A549 (cell line): ENCODE data around the gene PACS1. TPM values are rescaled to one million over a fixed set of nuclear protein-coding genes. Genes with fewer than 3 reads are reported as not detected.
A peak's percentile ranks its signal among the peaks of the same experiment; 100 is the strongest.

ENCODE experiments used
- ATAC-seq, 2 experiments: fragments of 200-7000 bp in 1 of 2; fragments of >200 bp in 1 of 2; cut with Nextera tagmentation in 1 of 2; cut with Tn5 transposase in 1 of 2; 3 replicates each; pipeline versions ENCODE4 v1.8.0 to v1.9.1; 2018 to 2020; ENCODE audit warnings: mild to moderate bottlenecking in 1 of 2, moderate library complexity in 1 of 2
- CTCF ChIA-PET: fragments of 300-600 bp; sonication (Branson Sonifier 250); formaldehyde crosslinking; extraction: SDS; loops from one replicate; lab custom pipeline; 2021; ENCODE audit warnings: antibody characterized with exemption, inconsistent platforms; lab: Yijun Ruan, JAX
- POLR2A ChIA-PET: fragments of 350-600 bp; formaldehyde crosslinking; extraction: SDS; loops from one replicate; lab custom pipeline; 2021; ENCODE audit warnings: antibody characterized with exemption, inconsistent platforms; lab: Yijun Ruan, JAX
- DNase-seq, 2 experiments: peaks; one replicate each; pipeline versions ENCODE4 v3.0.0 to v3.0.0-alpha.2; 2011 to 2016; ENCODE audit warnings: low read depth in 1 of 2, low spot score in 1 of 2
- FAIRE-seq: peaks from 2 replicates; lab custom pipeline; 2011; peaks lifted over from hg19 to GRCh38; lab: Jason Lieb, UNC
- H3K27ac ChIP-seq, 2 experiments: fragments of >200 bp; sonication (Bioruptor Twin); formaldehyde crosslinking; 3 replicates each; pipeline ENCODE4 v1.5.1; 2016 to 2017
- H3K4me1 ChIP-seq: fragments of >200 bp; sonication (Bioruptor Twin); formaldehyde crosslinking; 3 replicates; pipeline ENCODE4 v1.6.1; 2016
- H3K4me2 ChIP-seq: fragments of >200 bp; sonication (Bioruptor Twin); formaldehyde crosslinking; 3 replicates; pipeline ENCODE4 v1.6.1; 2016
- H3K4me3 ChIP-seq: fragments of >200 bp; sonication (Bioruptor Twin); formaldehyde crosslinking; 3 replicates; pipeline ENCODE4 v1.5.1; 2016
- H3K9me3 ChIP-seq: fragments of >200 bp; sonication (Bioruptor Twin); formaldehyde crosslinking; 3 replicates; pipeline ENCODE4 v1.6.1; 2016
- ATOH8 ChIP-seq: fragments of 250-450 bp; sonication (Bioruptor Pico); IDR thresholded peaks from 2 replicates; pipeline ENCODE4 v1.5.0; 2020; ENCODE audit warnings: low read depth, mild to moderate bottlenecking, moderate library complexity
- CBX2 ChIP-seq: fragments of 200-600 bp; sonication (generic); IDR thresholded peaks from 2 replicates; pipeline ENCODE4 v1.6.1; 2016; ENCODE audit warnings: low read depth, mild to moderate bottlenecking, borderline replicate concordance
- CEBPB ChIP-seq, 2 experiments: fragments of >200 bp in 1 of 2; sonication (Bioruptor Twin) in 1 of 2; formaldehyde crosslinking in 1 of 2; IDR thresholded peaks; 2 replicates each; pipeline ENCODE4 v1.6.1; 2012 to 2016
- CHD2 ChIP-seq: fragments of 150-350 bp; IDR thresholded peaks from 2 replicates; pipeline ENCODE4 v1.6.1; 2014; ENCODE audit warnings: low read length; ENCODE audit not compliant: partially characterized antibody
- E2F6 ChIP-seq: IDR thresholded peaks from 2 replicates; pipeline ENCODE4 v1.6.1; 2012; ENCODE audit warnings: low read depth, borderline replicate concordance
- EHMT2 ChIP-seq: fragments of 200-600 bp; sonication (generic); IDR thresholded peaks from 2 replicates; pipeline ENCODE4 v1.6.1; 2016; ENCODE audit warnings: antibody characterized with exemption, low read depth, mild to moderate bottlenecking, moderate library complexity
- FOSL2 ChIP-seq, 2 experiments: fragments of 450-650 bp in 1 of 2; fragments of >200 bp in 1 of 2; sonication (Bioruptor Twin) in 1 of 2; formaldehyde crosslinking; IDR thresholded peaks; 2 replicates each; pipeline versions ENCODE4 v1.5.0 to v1.6.1; 2016 to 2020; ENCODE audit warnings: mild to moderate bottlenecking in 1 of 2, moderate library complexity in 1 of 2
- FOXS1 ChIP-seq: fragments of 250-450 bp; sonication (Bioruptor Pico); IDR thresholded peaks from 2 replicates; pipeline ENCODE4 v1.5.0; 2020; ENCODE audit warnings: mild to moderate bottlenecking, moderate library complexity
- HEYL ChIP-seq: fragments of 250-450 bp; sonication (Bioruptor Pico); IDR thresholded peaks from 2 replicates; pipeline ENCODE4 v1.8.0; 2021; ENCODE audit warnings: mild to moderate bottlenecking, moderate library complexity
- HMGXB4 ChIP-seq: fragments of 250-450 bp; sonication (Bioruptor Pico); IDR thresholded peaks from 2 replicates; pipeline ENCODE4 v1.5.0; 2021; ENCODE audit warnings: mild to moderate bottlenecking, moderate library complexity, borderline replicate concordance
- HOXB13 ChIP-seq: fragments of 250-450 bp; sonication (Bioruptor Pico); IDR thresholded peaks from 2 replicates; pipeline ENCODE4 v1.5.0; 2020; ENCODE audit warnings: low read depth, mild to moderate bottlenecking, moderate library complexity
- JUN ChIP-seq, 2 experiments: fragments of >200 bp; sonication (Bioruptor Twin); formaldehyde crosslinking; IDR thresholded peaks; 2 replicates in 1 of 2; 3 replicates in 1 of 2; pipeline ENCODE4 v1.6.1; 2016 to 2017
- JUNB ChIP-seq: fragments of >200 bp; sonication (Bioruptor Twin); formaldehyde crosslinking; IDR thresholded peaks from 2 replicates; pipeline ENCODE4 v1.6.1; 2016
- POLR2A ChIP-seq: IDR thresholded peaks from 2 replicates; pipeline ENCODE4 v1.6.1; 2012; ENCODE audit warnings: mild to moderate bottlenecking, low read length
- RARB ChIP-seq: fragments of 250-450 bp; sonication (Bioruptor Pico); IDR thresholded peaks from 2 replicates; pipeline ENCODE4 v1.8.0; 2021; ENCODE audit warnings: mild to moderate bottlenecking, moderate library complexity
- ZNF302 ChIP-seq: fragments of 250-450 bp; sonication (Bioruptor Pico); IDR thresholded peaks from 2 replicates; pipeline ENCODE4 v1.9.0; 2021; ENCODE audit warnings: inconsistent platforms, mild to moderate bottlenecking, moderate library complexity
- WGBS: methylation state at CpG from one replicate; pipeline ENCODE4 v1.1.6; 2017; ENCODE audit errors: missing lambda C conversion rate; 5-methylcytosine and 5-hydroxymethylcytosine counted together
- polyA plus RNA-seq, 4 experiments: library from polyadenylated mRNA; depleted of rRNA in 3 of 4; stranded (reverse); fragments of >200 nt; fragmentation: RNase III in 1 of 4; extraction: RNeasy Plus Mini Kit Qiagen cat#74134 plus additional on column Dnase treatment in 1 of 4; gene quantifications; 2 replicates in 3 of 4; 3 replicates in 1 of 4; pipeline ENCODE4 v1.2.3, GENCODE V29; 2011 to 2017
- TF ChIP-seq, protein P1 (sequence below): fragments of >200 bp; sonication (Bioruptor Twin); formaldehyde crosslinking; IDR thresholded peaks from 2 replicates; pipeline ENCODE4 v1.6.1; 2016

Gene PACS1
- polyA plus RNA-seq, 2 of the 4 experiments (the other 2 are of a cell fraction): 48.2 to 59.1 TPM

DNA sequence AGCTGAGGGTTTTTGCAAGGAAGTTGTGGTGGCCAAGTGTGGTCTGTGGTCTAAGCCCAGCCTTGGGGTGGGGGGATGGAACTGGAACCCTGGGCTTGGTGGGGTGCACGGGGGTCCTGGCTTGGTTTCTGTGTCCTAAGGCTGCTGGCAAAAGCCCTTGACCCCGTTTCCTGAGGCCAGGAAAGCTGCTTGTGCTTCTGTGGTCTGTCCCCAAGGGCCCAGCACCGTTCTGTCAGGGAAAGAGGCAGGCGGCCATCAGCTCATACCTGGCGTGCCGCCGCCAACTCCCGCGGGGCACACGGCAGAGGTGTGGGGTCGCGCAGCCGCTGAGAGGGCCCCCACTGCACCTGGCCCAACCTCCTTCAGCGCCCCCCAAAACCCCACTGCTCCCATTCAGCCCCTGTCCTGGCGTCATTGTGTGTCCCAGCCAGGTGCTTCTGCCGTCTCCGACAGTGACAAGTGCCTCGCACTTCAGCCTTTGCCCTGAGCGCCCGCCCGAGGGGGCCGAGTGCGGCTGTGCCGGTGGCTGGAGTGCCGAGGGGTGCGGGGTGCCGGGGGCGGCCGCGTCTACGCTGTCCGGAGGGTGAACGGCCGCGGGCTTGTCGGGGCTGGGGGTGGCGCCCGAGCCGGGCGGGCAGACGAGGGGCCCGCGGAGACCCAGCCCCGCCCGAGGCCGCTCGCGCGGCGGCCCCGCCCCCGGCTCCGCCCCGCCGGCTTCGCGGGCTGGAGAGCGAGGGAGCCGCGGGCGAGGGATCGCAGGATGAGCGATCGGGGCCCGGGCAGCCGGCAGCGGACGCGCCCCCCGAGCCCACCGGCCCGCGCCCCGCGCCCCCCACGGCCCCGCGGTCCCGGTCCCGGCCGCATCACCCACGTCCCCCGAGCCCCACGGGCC lies 207.6 kb downstream of the PACS1 start, which contains the start of gene CNIH2:
CNIH2 (plus strand) TSS at position 705 of the 892 bp plus-strand sequence. CDS start 282 bp downstream, outside the sequence.
- peaks cover 28% of the 10 kb centered on the region for H3K4me1 ChIP-seq
- CTCF ChIA-PET: interaction anchor here (1.3 kb wide), 1 partner anchor 9 kb away, joined by 3 read pairs; no protein-coding TSS in a partner anchor
- peak in 1 of 2 experiments; percentile 56 for DNase-seq
- peak within 1 kb of the TSS; percentile 99 for H3K4me2 ChIP-seq
- TF ChIP-seq JUN (IDR thresholded peaks at IDR 0.05) (peak in 1 of 2 experiments; percentile 66; a peak in 2 of 5 replicates), CHD2 (no peak)
- peak in 1 of 2 experiments; percentile 5; a peak in 1 of 6 replicates for ATAC-seq
- POLR2A ChIA-PET: interaction anchor here (1.5 kb wide), 1 partner anchor 10 kb away, joined by 3 read pairs; no protein-coding TSS in a partner anchor
- peak within 1 kb of the TSS; percentile 42 for H3K4me3 ChIP-seq
- H3K27ac ChIP-seq: peak within 1 kb of the TSS; percentile 36 to 89; a peak in 5 of 6 replicates
- H3K9me3 ChIP-seq: no peaks in the 10 kb centered on the region
- WGBS: 79% methylated on average over 15 of the region's 84 CpGs
- FAIRE-seq: no peak

- H3K4me2 ChIP-seq: peak overlapping the region; percentile 99
- peaks cover 30% of the 10 kb centered on the region for H3K4me1 ChIP-seq
- FAIRE-seq (no peak), ATAC-seq (no peak), DNase-seq (peak in 1 of 2 experiments; percentile 63)
- no peaks in the 10 kb centered on the region for H3K9me3 ChIP-seq
- CTCF ChIA-PET: interaction anchor here (1.6 kb wide), 1 partner anchor 10 kb away, joined by 4 read pairs; the partner anchor contains the start of gene YIF1A
- peak overlapping the region; percentile 36 to 89; a peak in 5 of 6 replicates for H3K27ac ChIP-seq
- TF ChIP-seq RARB (CRISPR knock-in tag): no peak
- no peak for TF ChIP-seq POLR2A
- no peak for TF ChIP-seq FOXS1 (CRISPR knock-in tag)
- no peak for TF ChIP-seq HEYL
- 10% methylated on average over 4 of the region's 45 CpGs for WGBS
- POLR2A ChIA-PET: interaction anchor here (1.5 kb wide), 1 partner anchor 11 kb away, joined by 3 read pairs; no protein-coding TSS in a partner anchor
- peak overlapping the region; percentile 42 for H3K4me3 ChIP-seq
Observed at GRCh38 chr11:66278363-66279091, 208.5 kb downstream of the PACS1 start.

DNA sequence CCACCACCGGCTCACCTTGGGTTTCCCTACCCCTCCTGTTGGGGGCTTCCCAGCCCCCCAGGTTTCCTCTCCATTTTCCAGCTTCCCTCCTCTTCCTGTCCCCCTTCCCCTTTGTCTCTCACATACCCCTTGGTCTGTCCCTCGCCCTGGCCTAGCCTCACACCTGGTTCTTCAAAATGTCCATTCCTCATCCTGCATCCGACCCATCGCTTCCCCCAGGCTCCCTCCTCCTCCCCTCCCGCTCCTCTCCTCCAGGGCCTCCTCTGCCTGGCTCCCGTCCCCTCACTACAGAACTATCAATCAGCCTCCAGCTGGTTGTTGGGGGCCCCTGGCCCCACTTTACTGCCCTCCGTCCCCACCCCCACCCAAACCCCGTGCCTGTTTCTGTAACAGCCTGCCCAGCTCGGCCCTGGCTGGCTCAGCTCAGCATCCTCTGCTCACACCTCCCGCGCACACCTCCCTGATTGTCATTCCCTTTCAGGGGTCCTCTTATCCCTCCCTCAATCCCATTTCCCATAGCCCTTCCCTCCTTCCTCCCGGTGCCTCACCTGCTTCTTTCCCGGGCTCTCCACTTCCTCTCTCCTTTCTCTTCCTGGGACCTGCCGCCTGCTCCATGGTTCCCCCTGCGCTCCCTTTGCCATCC lies 209.1 kb downstream of the PACS1 start:
- FAIRE-seq (no peak), DNase-seq (no peak), ATAC-seq (no peak)
- Histone ChIP-seq H3K4me1 (peaks cover 30% of the 10 kb centered on the region), H3K27ac (no peak overlapping the region), H3K9me3 (no peaks in the 10 kb centered on the region), H3K4me3 (no peak overlapping the region), H3K4me2 (0 out of 3 replicates have a peak overlapping the region, but pooled peaks have one; percentile 99)
- ChIA-PET CTCF (interaction anchor here (0.8 to 2.3 kb wide), 3 partner anchors 10 to 419 kb away, joined by 3 to 13 read pairs (median 4); partner anchors contain the start of genes MUS81 and YIF1A), POLR2A (no interaction called here)
- 84% methylated on average over 15 of the region's 15 CpGs for WGBS
- TF ChIP-seq ZNF302 (CRISPR knock-in tag) (no peak), CHD2 (no peak), JUN (IDR thresholded peaks at IDR 0.05) (no peak), CBX2 (no peak), HOXB13 (CRISPR knock-in tag) (no peak), JUNB (no peak), HMGXB4 (no peak), FOSL2 (IDR thresholded peaks at IDR 0.05) (no peak), FOSL2 (CRISPR knock-in tag; IDR thresholded peaks at IDR 0.05) (no peak), ATOH8 (CRISPR knock-in tag) (no peak), CEBPB (IDR thresholded peaks at IDR 0.05) (no peak), EHMT2 (no peak), E2F6 (no peak)
- TF ChIP-seq, protein P1, sequence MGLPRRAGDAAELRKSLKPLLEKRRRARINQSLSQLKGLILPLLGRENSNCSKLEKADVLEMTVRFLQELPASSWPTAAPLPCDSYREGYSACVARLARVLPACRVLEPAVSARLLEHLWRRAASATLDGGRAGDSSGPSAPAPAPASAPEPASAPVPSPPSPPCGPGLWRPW: no peak
